ENCODE results near the gene COX14. TPM values are rescaled to one million over a fixed set of nuclear protein-coding genes. Genes with fewer than 3 reads are reported as not detected.

Gene COX14
- total RNA-seq, 1 experiment from 2014 or later = 84.7 TPM

Other genes with a start within 250 kb of the COX14 start
- 0.18 TPM in 1 of 2 replicates, not detected in the other for gene FAIM2, start 208.3 kb upstream of the COX14 start, total RNA-seq (2014; rRNA removed)
- not detected in 2 replicates for gene AQP2, start 161.5 kb upstream of the COX14 start, total RNA-seq (2014; rRNA removed)
- not detected in 2 replicates for gene AQP5, start 150.4 kb upstream of the COX14 start, total RNA-seq (2014; rRNA removed)
- gene AQP6, start 139.3 kb upstream of the COX14 start, total RNA-seq (2014; rRNA removed) = not detected in 2 replicates
- 95.3 and 97.9 TPM in 2 replicates for gene RACGAP1, start 86.7 kb upstream of the COX14 start, total RNA-seq (2014; rRNA removed)
- 6.0 and 6.3 TPM in 2 replicates for gene ASIC1, start 54.6 kb upstream of the COX14 start, total RNA-seq (2014; rRNA removed)
- gene SMARCD1, start 26.9 kb upstream of the COX14 start, total RNA-seq (2014; rRNA removed) = 105 and 109 TPM in 2 replicates
- gene GPD1, start 8.2 kb upstream of the COX14 start, total RNA-seq (2014; rRNA removed) = 0.11 and 0.40 TPM in 2 replicates
- gene CERS5, start 55.1 kb downstream of the COX14 start, total RNA-seq (2014; rRNA removed) = 24.9 and 29.7 TPM in 2 replicates
- 45.1 and 58.2 TPM in 2 replicates for gene LIMA1, start 171.3 kb downstream of the COX14 start, total RNA-seq (2014; rRNA removed)